NCI-H446 treated with DMSO at 0.1 percent for 48 hours (cell line): ENCODE data around the gene PPP1R12C.

ENCODE experiments used
- DNase-seq: peaks from one replicate; lab custom pipeline; 2025; lab: John Stamatoyannopoulos, UW

Gene PPP1R12C

DNA sequence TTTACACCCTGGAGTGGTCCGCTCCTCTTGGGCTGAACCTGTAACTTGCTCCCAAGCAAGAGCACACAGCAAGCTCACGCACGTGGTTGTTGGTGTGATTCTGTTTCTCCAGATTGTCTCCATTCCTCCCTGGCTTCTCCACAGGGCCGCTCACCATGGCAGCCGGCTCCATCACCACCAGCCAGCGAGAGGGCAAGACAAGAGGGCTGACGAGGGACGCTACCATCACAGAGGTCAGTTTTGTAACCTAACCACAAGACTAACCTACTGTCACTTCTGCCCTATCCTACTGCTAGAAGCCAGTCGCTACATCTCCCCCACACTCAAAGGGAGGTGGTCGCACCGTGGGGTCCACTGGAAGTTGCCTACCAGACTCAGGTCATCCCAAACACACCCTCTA lies 74.7 kb downstream of the PPP1R12C start:
- DNase-seq = no peak

DNA sequence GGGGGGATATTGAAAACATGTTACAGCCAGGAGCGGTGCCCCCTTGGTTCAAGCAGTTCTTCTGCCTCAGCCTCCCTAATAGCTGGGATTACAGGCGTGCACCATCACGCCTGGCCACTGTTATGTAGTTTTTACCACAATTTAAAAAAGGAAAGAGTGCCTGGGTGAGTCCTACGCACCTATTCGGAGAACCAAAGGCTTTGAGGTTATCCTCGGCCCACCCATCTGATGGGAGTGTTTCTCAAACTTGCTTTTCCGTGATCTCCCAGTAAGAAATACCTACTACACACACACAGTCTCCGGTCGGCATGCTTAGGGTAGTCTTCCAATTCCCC lies 75.1 kb downstream of the PPP1R12C start:
- DNase-seq = no peak

DNA sequence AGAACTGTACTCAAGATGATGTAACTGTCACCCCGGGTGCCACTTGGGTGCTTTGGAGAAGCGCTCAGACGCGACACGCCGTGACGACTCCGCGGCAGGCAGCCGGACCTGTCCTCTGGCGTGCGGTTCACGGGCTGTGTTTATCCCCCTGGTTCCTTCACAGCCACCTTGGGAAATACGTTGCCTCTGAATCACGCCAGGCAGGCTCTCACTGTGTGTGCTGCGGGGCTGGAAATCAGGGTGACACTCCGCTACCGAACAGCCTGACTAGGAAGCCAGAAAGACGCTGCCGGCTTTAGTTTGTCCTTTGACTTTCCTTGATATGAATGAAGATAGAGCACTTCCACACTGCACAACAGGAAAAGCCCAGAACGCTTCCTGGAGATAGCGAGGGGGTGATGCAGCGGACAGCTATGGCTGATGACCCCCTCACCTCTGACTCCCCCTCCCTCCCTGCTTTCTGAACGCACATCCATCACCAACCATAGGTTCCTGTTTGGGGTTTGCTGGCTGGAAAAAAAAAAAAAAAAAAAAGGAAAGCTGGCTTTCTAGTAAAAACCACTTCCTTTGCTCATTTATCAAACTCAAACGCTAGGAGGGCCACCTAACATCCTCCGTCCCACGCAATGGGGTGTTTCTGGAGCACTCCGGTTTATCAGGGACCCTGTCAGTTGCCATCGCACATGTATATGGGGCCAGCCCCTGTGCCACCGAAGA lies 75.7 kb downstream of the PPP1R12C start:
- DNase-seq = no peak

DNA sequence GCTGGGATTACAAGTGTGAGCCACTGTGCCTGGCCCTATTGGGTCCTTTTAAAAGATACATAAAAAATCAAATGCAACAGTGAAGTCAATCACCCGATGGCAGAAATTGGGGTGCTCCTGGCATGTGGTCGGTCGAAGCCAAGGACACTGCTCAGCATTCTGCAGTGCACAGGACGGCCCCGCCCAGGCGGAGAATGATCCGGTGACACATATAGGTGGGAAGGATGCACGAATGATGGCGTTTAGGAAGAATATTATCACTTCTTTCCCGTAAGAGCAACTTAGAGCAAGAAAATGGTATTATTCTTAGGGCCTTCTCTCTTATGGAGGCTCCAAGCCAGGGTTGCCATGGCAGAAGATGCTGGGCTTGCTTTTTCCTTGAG lies 76.2 kb downstream of the PPP1R12C start:
- no peak for DNase-seq
